GM21515 (cell line): ENCODE data around the gene PNMA1.

ENCODE experiments used
- ATAC-seq: cut with Tn5 transposase; IDR thresholded peaks from one replicate; pipeline ENCODE4 v1.9.1; 2021; ENCODE audit not compliant: unreplicated experiment

Gene PNMA1, protein sequence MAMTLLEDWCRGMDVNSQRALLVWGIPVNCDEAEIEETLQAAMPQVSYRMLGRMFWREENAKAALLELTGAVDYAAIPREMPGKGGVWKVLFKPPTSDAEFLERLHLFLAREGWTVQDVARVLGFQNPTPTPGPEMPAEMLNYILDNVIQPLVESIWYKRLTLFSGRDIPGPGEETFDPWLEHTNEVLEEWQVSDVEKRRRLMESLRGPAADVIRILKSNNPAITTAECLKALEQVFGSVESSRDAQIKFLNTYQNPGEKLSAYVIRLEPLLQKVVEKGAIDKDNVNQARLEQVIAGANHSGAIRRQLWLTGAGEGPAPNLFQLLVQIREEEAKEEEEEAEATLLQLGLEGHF

DNA sequence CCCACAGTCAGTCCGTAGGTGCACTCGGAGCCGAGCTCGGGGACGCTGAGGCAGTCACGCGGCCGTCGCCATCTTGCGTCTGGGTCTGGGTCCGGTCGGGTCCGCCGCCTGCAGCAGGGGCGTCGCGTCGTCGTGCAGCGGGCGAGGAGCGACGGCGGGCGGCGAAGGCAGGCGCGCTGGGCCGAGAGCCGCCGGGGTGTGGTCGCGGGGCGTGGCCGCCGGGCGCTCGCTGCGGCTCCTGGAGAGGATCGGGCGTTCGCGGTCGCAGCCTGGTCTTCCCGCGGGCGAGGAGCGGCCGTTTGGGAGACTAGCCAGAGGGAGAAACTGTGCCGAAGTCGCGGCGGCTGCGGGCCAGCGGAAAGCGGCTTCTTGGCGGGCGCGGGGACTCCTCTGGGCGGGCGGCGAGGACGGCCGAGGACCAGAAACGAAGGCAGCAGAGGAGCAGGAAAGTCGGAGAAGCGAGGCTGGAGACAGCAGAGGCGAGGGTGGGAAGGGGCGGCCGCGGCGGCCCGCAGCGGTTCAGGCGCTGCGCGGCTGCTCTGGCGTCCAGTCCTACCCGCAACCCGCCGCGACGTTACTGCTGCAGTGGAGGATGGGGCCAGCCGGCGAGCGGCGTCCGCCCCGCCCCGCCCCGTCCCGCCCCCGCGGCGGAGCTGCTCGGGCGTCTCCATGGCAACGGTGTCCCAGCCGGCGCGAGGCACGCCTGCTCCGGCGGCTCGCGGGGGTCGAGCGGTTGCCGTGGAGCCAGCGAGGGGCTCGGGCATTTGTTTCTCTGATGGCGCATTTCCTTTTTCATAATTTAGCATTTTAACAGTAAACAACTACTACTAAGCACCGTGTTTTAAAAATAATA, at the start of gene PNMA1:
PNMA1 (minus strand) TSS at position 582 of the 853 bp plus-strand sequence. CDS start 745 bp downstream, outside the sequence.
- ATAC-seq: peak; percentile 59

DNA sequence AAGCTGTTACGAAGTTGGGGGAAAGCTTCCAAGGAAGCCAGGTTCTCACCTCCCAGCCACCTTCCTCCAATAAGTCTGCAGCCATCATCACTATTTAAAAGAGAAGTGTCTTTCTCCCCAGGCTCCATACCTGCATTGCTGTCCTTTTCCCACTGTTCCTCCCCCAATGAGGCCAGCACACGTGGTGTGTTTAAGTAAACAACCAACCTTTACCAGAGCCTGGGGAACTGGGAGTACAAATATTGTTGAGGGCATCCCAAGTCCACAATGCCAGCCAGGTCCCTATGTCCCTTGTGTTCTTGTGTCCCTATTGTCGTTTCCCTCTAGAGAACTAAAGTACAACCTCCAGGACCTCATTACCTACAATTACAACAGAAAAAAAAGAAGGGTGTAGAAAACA, 49.2 kb upstream of the PNMA1 start:
- ATAC-seq: no peak

DNA sequence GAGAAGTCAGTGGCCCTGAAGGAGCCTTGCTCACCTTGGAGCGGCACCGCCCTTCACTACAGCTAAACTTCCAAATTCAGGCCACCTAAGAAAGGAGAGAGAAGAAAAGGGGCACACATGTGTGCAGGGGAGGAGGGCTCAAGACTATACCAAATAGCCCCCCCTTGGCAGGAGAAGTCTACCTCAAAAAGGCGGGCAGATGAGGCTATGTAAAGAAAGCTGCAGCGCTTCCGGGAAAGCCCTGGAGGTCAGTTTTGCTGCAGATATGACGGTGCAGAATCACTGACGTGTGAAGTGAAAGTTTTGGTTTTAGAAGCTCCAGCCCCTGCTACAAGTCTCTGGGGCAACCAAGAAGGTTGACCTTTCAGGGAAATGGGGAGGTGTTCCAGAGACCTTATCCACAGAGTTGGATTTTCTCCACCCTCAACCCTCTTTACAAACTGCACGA, 48.2 kb upstream of the PNMA1 start:
- no peak for ATAC-seq

DNA sequence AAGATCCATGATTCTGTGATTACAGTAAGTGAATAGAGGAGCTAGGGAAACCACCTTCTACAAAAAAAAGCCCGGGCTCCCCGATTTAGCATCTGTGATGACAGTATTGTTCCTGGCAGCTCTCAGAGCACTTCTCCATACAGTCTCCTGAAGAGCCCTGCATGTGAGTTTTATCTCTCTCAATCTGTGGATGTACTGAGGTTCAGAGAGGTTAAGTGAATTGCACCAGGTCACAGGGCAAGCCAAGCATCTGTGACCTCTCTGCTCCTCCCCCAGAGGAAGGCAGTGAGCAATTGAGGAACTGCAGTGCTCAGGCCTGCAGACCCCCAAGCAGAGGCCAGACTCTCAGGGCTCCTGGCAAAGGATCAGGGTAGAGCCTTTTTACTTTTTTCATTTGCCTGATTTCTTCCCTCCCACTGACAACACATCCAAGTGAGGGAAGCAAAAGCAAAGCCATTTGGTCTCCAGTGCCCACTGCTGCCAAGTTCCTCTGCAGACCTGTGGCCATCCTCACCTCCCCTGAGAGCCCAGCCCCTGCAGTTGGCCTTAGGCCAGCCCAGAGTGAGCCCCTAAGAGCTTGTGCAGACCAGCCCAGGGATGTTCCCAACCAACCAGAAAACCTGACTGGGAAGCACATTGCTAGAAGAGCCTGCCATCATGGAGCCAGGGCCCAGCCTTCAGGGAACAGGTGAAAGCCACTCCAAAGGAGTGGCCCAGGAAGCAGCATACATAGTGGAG, 47.6 kb upstream of the PNMA1 start:
- ATAC-seq: no peak

DNA sequence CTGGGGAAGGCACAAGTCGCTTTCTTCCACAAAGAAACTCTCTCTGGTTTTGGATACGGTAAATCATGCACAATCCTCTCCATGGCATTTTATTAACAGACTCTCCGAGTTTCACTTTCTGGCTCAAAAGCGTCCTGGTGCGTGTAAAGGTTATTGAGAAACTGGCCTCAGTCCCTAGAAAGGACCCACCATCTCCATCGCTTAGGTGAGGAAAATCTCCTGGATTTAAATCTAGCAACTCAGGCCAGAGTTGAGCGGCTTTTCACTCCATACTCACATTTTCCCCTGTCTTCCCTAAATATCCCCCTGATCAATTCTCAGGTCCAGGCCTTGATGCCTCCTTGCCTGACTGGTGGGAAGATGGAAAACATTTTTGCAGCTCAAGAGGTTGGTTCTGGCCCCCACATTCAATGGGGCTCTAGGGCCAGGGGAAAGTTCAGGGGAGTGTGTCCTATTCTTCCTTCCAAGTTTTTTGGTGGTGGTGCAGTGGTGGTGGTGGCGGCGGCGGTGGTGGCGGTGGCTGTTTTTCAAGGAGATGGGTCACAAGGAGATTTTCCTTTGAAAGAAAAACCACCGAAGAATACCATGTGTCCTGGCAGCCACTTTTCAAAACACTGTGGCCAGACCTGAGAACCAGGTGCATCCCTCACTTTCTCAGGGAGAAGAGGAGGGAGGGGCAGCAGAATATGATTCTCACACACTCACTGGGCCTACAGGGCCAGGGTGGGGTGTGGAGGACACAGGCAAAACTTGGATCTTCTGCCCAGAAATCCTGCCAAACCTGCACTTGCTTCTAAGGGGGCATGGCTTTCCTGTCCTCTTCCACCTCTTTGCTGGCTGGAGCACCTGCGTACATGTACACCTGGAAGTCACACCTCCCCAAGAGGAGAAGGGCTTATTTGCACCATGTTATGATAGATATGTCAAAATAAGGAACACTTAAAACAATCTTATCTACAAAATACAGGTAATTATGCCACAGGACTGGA, 46.7 kb upstream of the PNMA1 start:
- ATAC-seq: peak; percentile 1

DNA sequence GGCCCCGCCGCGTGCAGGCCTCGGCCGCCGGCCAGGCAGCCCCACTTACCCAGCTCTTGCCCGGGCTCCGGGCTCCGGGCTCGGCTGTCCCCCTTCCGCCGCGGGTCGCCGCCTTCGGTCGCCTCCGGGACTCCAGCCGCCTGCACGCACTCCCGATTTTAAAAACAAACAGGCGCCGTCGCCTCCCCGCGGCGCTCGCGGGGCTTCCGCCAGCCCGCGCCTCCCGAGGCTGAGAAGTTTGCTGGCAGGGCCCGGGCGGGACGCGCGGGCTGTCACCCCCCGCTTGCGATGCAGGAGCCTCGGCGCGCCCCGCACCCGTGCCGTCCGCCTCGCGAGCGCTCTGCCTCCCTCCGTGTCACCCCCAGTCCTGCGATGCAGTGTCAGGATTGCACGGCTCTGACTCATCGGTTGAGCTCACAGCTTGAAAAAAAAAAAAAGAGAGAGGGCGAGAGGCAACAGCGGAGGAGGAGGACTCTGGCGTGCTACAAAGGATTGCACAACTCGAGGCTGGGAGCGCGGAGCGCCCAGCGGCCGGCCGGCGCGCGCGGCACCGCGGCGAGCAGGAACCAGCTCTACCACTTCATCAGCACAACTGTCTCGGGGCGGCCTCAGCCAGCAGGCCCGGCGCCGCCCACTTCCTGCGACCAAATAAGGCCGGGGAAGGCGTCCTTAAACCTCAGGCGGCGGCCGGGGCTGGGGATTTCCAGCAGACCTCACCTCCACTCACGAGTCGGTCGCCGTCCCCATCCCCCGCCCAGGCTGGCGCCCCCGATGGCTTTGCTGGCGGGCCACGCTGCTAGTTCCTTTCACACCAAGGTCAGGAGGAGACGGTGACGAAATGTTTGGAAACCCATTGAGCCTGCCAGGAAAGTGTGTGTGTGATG, 45.8 kb upstream of the PNMA1 start:
- peak; percentile 57 for ATAC-seq

DNA sequence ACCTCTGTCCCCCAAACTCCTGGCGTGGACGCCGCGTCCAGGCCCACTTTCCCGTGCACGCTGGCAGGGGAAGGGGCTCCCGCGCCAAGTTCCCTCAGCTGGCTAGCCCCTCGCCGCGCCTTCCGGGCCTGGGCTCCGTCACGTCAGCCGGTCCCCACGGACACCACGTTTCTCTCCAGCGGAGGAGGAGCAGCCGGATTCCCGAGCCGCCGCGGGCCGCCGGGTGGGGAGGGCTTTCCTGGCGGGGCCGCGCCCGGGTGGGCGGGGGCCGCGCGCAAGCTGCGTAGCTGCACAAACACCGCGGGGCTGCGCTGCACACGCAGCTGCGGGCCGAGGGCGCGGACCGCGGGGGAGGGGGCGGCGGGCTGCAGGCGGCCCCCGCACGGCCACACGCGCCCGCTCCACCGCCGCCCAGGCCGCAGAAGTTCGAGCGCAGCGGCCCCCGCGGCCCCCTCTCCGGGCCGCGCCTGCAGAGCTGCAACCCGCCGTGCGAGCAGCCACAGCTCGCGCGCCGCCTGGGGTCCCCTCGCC, 45.1 kb upstream of the PNMA1 start:
- no peak for ATAC-seq

DNA sequence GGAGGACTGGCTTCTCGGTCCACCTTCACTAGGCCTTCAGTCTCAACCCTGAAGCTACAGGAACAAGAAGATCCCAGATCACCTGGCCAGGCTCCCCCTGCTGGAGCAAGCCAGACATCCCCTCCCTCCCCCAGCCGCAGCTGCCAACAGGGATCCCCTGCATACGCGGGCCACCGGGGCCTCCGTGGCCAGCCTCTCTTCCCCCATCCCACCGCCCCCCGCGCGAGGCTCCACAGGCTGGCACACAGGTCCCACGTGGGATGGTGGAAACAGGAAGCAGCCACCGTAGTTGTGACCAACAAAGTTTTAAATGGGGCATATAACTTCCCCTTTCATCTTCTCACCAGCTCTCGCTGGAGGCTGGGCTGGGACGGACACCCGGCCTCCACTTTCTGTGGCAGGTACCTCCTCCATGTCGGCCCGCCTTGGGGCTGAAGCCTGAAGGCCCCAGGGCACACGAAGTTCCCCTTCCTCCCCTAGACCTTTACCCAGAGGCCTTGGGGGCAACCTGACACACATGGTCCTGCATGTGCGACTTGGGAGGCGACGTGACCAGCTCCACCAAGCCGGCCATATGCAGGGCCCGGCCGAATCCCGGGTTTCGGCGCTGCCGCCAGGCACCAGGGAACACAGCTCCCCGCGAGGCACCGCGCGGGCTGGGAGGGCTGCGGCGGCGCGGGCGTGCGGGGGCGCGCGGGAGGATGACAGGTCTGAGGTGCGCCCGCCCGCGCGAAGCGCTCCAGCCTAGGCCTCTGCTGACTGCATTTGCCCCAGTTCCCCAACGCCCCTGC, 44.4 kb upstream of the PNMA1 start:
- ATAC-seq: no peak

DNA sequence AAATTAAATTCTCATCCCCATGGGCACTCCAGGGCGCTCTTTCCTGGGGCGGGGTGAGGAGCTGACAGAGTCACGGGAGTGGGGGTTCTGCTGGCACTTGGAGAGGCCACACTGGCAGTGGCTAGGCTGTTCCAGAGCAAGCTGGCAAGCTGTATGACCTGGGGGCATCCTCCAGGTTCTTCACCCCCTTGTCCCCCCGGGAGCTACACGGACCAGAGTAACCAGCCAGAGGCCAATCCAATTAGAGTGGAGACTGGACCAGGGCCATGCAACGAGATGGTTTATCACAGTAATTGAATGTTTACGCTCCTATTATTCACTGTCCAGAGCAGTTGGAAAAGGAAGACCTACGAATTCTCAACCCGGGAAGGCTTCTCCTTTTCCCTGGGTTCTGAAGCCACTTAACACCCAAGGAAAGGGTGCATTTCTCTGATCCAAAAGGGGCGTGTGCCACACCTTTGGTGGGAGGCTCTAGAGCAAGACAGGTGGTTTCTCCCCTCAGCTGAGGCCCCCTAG, 43.8 kb upstream of the PNMA1 start:
- ATAC-seq: no peak

DNA sequence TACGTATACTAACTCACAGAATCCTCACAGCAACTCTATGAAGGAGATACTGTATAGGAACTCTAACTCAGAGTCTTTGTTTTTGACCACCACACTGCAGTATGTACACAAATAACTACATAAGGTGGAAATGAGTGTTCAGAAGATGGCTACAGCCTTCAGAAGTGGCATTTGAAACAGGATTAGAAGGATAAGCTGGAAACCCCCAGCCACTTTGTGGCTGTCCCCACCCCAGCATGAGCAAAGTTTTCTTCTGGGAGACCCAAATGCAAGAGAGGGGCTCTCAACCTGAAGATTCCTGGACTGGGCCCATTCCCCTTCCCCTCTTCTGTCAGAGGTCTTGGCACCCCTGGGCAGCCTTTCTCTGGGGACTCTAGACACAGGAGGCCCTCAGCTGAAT, 43.2 kb upstream of the PNMA1 start:
- no peak for ATAC-seq

DNA sequence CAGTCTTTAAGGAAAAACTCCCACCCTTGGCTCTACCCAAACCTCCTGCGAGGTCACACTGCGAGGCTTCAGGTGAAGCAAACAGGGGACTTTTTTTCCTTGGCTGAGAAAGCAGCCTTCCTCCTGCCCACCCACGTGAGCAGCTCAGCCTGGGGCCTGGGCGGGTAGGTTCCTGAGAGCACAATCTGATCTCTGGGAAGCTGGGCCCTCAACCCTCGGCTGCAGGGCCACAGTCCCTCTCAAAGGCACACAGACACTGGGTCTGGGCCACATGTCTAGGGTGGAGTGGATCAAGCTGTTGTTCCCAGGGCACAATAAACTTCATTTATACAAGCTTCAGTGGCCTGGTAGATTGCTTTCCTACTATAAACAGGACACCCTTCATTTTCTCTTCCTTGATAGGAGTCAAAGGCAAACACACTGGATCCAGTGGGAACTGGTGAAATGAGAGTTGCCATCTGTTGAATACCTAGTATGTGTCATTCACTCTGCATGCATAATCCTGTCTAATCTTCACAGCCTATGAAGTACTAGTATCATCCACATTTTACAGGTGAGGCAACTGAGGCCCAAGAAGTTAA, 41.3 kb upstream of the PNMA1 start:
- ATAC-seq: no peak

DNA sequence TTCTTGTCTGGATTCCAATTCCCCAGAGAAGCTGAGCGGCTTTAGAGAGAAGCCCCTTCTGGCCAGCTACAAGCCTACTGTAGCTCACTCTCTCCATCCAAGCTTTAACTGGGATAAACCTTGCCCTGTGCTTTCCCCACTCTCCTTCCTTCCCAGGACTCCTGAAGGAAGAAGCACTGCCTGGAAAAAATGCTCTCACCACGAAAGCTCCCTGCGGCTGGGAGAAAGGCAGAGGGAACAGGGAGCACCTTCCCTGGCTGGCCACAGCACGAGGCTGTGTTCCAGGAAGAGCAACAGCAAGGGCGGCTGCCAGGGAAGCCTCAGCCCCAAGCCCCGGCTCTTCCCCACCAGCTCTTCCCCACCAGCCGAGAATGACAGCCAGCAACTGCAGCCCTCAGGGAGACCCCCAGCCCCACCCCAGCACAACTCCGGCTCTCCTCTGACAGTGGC, 40.8 kb upstream of the PNMA1 start:
- ATAC-seq: no peak

DNA sequence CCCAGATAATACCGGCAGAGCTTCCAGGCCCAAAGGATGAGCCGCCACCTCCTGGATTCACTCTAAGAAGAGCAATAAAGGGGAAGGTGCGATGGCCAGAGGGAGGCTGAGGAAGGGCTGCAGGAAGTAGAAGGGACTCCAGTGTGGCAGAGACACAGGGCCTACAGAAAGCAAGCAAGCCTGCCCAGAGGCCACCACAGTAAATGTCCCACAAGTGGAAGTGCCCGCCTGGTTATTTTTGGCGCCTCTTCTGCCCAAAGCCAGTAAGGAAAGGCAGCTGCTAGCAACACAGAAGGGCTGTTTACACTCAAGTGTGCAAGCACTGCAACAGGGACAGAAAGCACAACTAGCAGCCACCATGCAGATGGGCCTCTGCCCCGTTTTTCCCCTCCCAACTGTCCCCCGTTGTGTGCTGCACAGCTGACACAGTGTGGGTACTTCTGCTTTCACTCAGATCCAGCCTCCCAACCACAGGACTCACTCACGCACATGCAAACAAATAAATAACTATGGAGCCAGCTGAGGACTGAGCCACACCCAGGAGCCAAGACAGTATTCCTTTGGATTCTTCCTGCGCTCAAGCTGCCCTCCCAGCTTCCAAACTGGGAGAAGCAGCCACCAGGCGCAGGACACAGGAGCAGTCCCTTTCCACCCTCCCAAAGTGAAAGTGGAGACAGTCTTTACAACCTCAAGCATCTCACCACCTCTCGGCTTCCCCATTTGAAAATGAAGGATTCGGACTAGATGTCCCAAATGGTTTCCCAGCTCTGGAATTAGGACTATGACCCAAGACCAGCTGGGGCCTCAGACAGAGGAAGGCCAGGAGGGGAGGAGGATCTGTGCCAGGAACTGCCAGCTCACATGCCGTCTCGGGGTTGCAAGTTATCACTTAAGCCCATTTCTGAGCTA, 40.0 kb upstream of the PNMA1 start:
- ATAC-seq: peak; percentile 36

DNA sequence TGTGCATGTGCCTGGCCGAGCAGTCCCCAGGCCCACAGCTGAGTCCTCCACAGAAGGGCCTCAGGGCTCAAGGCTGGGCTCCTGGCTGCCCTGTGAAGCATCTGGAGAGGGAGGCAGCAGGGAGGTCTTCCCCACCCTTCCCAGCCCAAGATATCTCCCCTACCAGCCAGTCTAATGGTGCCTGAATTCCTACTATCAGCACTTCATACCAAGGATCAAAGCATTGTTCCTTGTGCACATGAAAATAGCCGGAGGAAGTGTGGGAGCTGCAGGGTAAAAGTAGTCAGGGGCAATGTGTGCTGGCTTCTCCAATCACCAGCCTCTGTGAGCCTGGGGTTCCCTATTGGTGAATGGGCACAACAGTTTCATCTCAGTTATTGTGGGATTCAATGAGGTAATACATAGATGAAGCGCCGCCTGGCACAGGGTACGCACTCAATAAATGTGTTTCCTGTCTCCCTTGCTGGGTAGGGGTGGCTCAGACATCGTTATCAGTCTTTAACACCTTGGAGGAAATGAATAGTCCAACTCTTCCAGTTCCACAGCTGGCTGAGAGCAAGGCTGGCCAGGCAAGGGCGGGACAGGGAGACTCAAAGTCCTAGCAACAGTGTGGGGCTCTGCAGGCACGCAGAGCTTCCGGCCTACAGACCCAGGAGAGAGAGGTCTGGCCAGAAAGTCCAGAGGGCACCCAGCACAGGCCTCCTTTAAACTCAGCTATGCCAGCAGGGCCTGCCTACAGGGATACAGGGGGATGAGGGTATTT, 39.1 kb upstream of the PNMA1 start:
- no peak for ATAC-seq

DNA sequence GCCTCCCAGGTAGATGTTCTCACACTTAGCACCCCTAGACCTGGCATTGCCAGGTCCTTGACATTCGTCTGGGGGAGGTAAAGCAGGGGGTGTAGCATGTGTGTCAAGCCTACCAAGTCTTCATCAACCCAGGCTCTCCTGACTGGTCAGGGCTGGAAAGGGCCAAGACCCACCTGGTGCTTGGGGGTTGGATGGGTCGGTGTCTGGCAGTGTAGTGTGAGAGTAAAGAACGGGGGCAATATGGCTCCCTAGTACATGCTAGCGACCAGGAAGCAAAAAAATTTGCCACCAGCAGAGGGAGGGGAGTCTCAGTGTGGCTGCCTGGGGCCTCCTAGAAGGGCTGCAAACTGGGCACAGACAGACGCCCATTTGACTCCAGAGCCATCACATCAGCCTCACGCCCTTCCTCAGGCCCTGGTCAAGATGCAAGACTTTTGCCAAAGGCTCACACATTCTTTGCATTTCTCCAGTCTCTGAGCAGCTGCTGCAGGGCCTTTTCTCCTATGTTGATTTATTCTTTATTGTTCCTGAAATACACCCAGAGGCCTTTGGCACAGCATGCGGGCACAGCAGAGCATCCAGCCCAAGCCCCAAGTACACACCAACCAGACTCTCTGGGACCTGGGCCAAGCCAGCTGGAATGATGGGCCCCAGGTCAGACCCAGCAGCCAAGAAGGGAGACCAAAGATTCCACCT, 38.3 kb upstream of the PNMA1 start:
- no peak for ATAC-seq
